CD8-positive, alpha-beta memory T cell (primary cell): ENCODE results near the gene FGD5. TPM values are rescaled to one million over a fixed set of nuclear protein-coding genes. Genes with fewer than 3 reads are reported as not detected.

ENCODE experiments used
- CTCF ChIA-PET: fragments of 350-600 bp; sonication (Branson Sonifier 250); formaldehyde crosslinking; loops from one replicate; lab custom pipeline; 2021; ENCODE audit warnings: antibody characterized with exemption; lab: Charles Lee
- POLR2A ChIA-PET: fragments of 350-600 bp; sonication (Branson Sonifier 250); formaldehyde crosslinking; loops from one replicate; lab custom pipeline; 2021; ENCODE audit warnings: antibody characterized with exemption; lab: Charles Lee
- DNase-seq, 5 donors: peaks; one replicate each; pipeline versions ENCODE4 v3.0.0 to v3.0.0-alpha.2; 2020 to 2022; ENCODE audit warnings: mixed read lengths in 1 of 5
- H3K27ac ChIP-seq: one replicate; pipeline ENCODE4 v1.7.0; 2013; ENCODE audit warnings: low read depth, mild to moderate bottlenecking, low read length, moderate library complexity
- H3K27me3 ChIP-seq: 2 replicates; pipeline ENCODE4 v1.7.0; 2013; ENCODE audit warnings: low read length, mild to moderate bottlenecking; ENCODE audit not compliant: insufficient read depth, poor library complexity, severe bottlenecking
- H3K36me3 ChIP-seq: 2 replicates; pipeline ENCODE4 v1.7.0; 2013; ENCODE audit warnings: mild to moderate bottlenecking, low read length, moderate library complexity; ENCODE audit not compliant: insufficient read depth
- H3K4me1 ChIP-seq: 2 replicates; pipeline ENCODE4 v1.7.0; 2013; ENCODE audit warnings: mild to moderate bottlenecking, low read length, moderate library complexity; ENCODE audit not compliant: insufficient read depth
- H3K4me3 ChIP-seq: 2 replicates; pipeline ENCODE4 v1.7.0; 2013; ENCODE audit warnings: mild to moderate bottlenecking, low read length
- H3K9me3 ChIP-seq: 2 replicates; pipeline ENCODE4 v1.7.0; 2013; ENCODE audit warnings: mild to moderate bottlenecking, low read length
- H3K27ac Mint-ChIP-seq, 8 donors: one replicate each; pipeline ENCODE4 v1.8.0; 2020 to 2021; ENCODE audit warnings: mixed read lengths in 8 of 8, mild to moderate bottlenecking in 6 of 8, inconsistent platforms in 3 of 8, moderate library complexity in 3 of 8
- H3K27me3 Mint-ChIP-seq, 2 donors: one replicate each; pipeline ENCODE4 v1.8.0; 2020 to 2021; ENCODE audit warnings: mixed read lengths in 2 of 2, mild to moderate bottlenecking in 1 of 2, moderate library complexity in 1 of 2
- H3K36me3 Mint-ChIP-seq, 3 donors: one replicate each; pipeline ENCODE4 v1.8.0; 2020 to 2021; ENCODE audit warnings: mixed read lengths in 3 of 3, inconsistent platforms in 1 of 3, mild to moderate bottlenecking in 1 of 3
- H3K4me1 Mint-ChIP-seq, 3 donors: one replicate each; pipeline ENCODE4 v1.8.0; 2020 to 2021; ENCODE audit warnings: mixed read lengths in 3 of 3, inconsistent platforms in 1 of 3, mild to moderate bottlenecking in 1 of 3
- H3K4me3 Mint-ChIP-seq, 7 donors: one replicate each; pipeline ENCODE4 v1.8.0; 2020 to 2021; ENCODE audit warnings: mixed read lengths in 7 of 7, mild to moderate bottlenecking in 6 of 7, moderate library complexity in 4 of 7, inconsistent platforms in 2 of 7
- H3K9me3 Mint-ChIP-seq, 5 donors: one replicate each; pipeline ENCODE4 v1.8.0; 2020 to 2022; ENCODE audit warnings: mixed read lengths in 5 of 5, mild to moderate bottlenecking in 3 of 5, moderate library complexity in 2 of 5, inconsistent platforms in 1 of 5
- polyA plus RNA-seq: library from polyadenylated mRNA; unstranded; fragments of 300-500 nt; fragmentation: Illumina TruSeq; gene quantifications from one replicate; pipeline ENCODE4 v1.2.3, GENCODE V29; 2021
- total RNA-seq, 2 experiments: library from RNA; stranded (reverse); gene quantifications; one replicate each; pipeline ENCODE4 v1.2.3, GENCODE V29; 2021

The FGD5 gene
- total and polyA plus RNA-seq, 3 experiments from 2014 or later, result not detected

DNA sequence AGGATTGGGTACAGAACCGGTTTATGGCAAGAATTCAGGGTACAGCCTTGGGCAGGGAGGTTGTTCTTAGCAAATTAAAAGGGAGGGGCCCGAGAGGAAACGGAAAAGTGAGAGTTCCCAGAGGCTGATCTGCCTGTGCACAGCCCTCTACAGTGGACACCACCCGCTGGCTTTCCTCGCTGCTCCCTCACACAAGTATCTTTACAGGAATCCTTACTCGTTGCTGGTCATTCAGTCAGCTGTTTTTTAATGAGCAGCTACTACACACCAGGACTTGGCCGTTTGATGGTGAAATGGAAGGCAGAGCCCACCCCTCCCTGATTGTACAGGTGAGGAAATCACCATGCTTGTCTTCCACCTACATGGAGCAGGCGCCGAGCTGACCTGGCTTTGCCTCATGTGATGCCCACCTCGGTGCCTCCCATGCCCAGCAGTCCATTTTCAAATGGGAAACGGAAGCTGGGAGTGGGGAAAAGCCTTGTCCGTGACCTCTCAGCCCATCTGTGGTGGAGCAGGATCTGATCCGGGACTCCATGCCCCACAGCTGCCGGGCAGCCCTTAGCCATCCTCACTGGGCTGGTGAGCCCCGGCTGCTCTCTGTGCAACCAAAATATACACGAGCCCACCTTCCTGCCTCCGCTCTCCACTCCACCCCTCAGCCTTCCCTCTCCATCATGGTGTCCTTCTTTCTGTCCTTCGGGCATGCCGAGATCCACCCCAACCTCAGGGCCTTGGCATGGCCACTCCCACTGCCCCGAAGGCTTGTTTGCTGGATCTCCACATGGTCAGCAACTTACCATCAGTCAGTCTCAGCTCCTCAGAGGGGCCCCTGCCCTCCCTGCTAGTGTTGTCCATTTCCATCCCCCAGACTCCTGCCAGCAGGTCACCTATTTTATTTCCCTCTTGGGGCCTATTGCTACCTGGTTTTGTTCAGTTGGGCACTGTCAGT lies 33.3 kb upstream of the FGD5 start:
- H3K4me3 ChIP-seq, result no peak overlapping the region
- no peaks in the 10 kb centered on the region for H3K9me3 ChIP-seq
- no peak overlapping the region for H3K27ac ChIP-seq
- H3K27me3 ChIP-seq, result no peaks in the 10 kb centered on the region
- POLR2A ChIA-PET, result no interaction called here
- Mint-ChIP-seq H3K27ac (no peak overlapping the region), H3K27me3 (peaks cover 21 to 31% of the 10 kb centered on the region in 2 donors), H3K9me3 (no peaks in the 10 kb centered on the region), H3K4me3 (no peak overlapping the region), H3K36me3 (peaks cover 0 to 2% (median 0%) of the 10 kb centered on the region in 3 donors), H3K4me1 (no peaks in the 10 kb centered on the region)
- CTCF ChIA-PET, result no interaction called here
- no peak for DNase-seq
- no peaks in the 10 kb centered on the region for H3K4me1 ChIP-seq
- H3K36me3 ChIP-seq, result no peaks in the 10 kb centered on the region

DNA sequence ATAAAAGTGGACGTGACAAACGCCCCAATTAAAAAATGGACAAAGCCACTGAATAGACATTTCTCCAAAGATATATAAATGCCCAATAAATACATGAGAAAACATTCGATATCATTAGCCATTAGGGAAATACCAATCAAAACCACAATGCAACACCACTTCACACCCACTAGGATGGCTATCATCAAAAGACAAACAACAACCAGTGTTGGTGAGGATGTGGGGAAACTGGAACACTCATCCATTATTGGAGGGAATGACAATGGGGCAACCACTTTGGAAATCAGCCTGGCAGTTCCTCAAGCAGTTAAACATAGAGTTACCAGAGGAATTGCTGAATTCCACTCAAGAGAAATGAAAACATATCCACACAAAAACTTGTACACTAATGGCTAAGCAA lies 32.4 kb upstream of the FGD5 start:
- Mint-ChIP-seq H3K36me3 (peaks cover 0 to 2% (median 0%) of the 10 kb centered on the region in 3 donors), H3K27me3 (peaks cover 26 to 35% of the 10 kb centered on the region in 2 donors), H3K4me3 (no peak overlapping the region), H3K9me3 (no peaks in the 10 kb centered on the region), H3K4me1 (no peaks in the 10 kb centered on the region), H3K27ac (no peak overlapping the region)
- H3K36me3 ChIP-seq, result no peaks in the 10 kb centered on the region
- ChIA-PET POLR2A (no interaction called here), CTCF (no interaction called here)
- no peaks in the 10 kb centered on the region for H3K27me3 ChIP-seq
- no peak for DNase-seq
- H3K4me3 ChIP-seq, result no peak overlapping the region
- H3K9me3 ChIP-seq, result no peaks in the 10 kb centered on the region
- no peaks in the 10 kb centered on the region for H3K4me1 ChIP-seq
- no peak overlapping the region for H3K27ac ChIP-seq

DNA sequence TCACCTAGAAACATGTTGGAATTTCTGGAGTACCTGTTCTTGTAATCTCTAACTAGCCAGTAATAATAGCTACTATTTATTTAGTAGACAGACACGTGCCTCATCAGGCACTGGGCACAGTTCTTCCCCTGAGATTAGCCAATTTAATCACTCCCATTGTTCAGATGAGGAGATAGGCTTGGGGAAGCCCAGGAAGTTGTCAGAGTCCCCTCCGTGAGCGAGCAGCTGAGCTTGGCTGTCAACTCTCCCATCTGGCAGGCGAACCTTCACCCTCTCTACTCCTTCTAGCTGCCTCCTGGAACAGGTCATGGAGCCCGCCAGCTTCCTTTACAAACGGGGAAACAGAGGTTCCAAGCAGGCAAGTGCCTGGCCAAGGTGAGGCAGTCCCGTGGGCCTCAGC lies 31.1 kb upstream of the FGD5 start:
- ChIA-PET CTCF (no interaction called here), POLR2A (no interaction called here)
- Histone ChIP-seq H3K27ac (no peak overlapping the region), H3K4me3 (no peak overlapping the region), H3K27me3 (no peaks in the 10 kb centered on the region), H3K9me3 (no peaks in the 10 kb centered on the region), H3K36me3 (no peaks in the 10 kb centered on the region), H3K4me1 (no peaks in the 10 kb centered on the region)
- no peaks in the 10 kb centered on the region for H3K4me1 Mint-ChIP-seq
- H3K9me3 Mint-ChIP-seq, result no peaks in the 10 kb centered on the region
- DNase-seq, result no peak
- peaks cover 25 to 37% of the 10 kb centered on the region in 2 donors for H3K27me3 Mint-ChIP-seq
- peaks cover 0 to 2% (median 0%) of the 10 kb centered on the region in 3 donors for H3K36me3 Mint-ChIP-seq
- no peak overlapping the region for H3K27ac Mint-ChIP-seq
- H3K4me3 Mint-ChIP-seq, result no peak overlapping the region

DNA sequence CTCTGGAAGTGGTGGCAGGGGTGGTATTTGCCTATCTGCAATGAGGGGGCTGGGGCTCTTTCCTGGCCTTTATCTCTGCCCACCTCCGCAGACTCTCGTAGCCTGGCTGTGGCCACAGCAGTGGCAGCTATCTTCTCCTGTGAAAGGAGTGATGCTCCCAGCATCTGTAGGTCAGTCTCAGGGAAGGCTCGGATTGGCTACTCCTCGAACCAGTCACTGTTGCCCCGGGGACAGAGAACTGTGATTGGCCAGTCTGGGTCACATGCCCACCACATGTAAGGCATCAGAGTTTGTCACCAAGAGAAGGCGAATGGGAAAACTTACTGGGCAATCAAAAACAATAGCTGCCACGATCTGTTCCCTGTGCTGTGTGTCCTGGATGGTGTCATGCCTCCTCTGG lies 30.1 kb upstream of the FGD5 start:
- no peak overlapping the region for H3K27ac Mint-ChIP-seq
- H3K27me3 Mint-ChIP-seq, result peaks cover 23 to 41% of the 10 kb centered on the region in 2 donors
- Histone ChIP-seq H3K4me3 (no peak overlapping the region), H3K36me3 (no peaks in the 10 kb centered on the region), H3K27me3 (no peaks in the 10 kb centered on the region), H3K4me1 (no peaks in the 10 kb centered on the region), H3K27ac (no peak overlapping the region), H3K9me3 (no peaks in the 10 kb centered on the region)
- H3K36me3 Mint-ChIP-seq, result peaks cover 0 to 2% (median 0%) of the 10 kb centered on the region in 3 donors
- ChIA-PET POLR2A (interaction anchor here (0.6 kb wide), 1 partner anchor 1659 kb away, joined by 3 read pairs; no protein-coding TSS in a partner anchor), CTCF (no interaction called here)
- no peak for DNase-seq
- no peaks in the 10 kb centered on the region for H3K9me3 Mint-ChIP-seq
- H3K4me1 Mint-ChIP-seq, result no peaks in the 10 kb centered on the region
- H3K4me3 Mint-ChIP-seq, result no peak overlapping the region

DNA sequence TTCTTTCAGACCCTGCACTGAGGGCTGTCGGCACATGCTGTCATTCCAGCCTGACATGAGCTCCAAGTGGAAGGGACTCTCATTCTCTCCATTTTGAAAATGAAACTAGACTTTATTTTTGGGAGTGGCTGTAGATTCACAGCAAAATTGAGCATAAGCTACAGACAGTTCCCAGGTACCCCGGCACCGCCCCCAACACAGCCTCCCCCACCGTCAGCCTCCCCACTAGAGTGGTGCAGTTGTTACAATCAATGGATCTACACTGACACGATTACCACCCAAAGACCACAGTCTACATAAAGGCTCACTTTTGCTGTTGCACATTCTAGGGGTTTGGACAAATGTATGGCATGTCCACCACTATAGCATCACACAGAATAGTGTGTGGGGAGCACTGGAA lies 29.5 kb upstream of the FGD5 start:
- peaks cover 25 to 41% of the 10 kb centered on the region in 2 donors for H3K27me3 Mint-ChIP-seq
- POLR2A ChIA-PET, result interaction anchor here (0.6 kb wide), 1 partner anchor 1659 kb away, joined by 3 read pairs; no protein-coding TSS in a partner anchor
- no peaks in the 10 kb centered on the region for H3K4me1 Mint-ChIP-seq

DNA sequence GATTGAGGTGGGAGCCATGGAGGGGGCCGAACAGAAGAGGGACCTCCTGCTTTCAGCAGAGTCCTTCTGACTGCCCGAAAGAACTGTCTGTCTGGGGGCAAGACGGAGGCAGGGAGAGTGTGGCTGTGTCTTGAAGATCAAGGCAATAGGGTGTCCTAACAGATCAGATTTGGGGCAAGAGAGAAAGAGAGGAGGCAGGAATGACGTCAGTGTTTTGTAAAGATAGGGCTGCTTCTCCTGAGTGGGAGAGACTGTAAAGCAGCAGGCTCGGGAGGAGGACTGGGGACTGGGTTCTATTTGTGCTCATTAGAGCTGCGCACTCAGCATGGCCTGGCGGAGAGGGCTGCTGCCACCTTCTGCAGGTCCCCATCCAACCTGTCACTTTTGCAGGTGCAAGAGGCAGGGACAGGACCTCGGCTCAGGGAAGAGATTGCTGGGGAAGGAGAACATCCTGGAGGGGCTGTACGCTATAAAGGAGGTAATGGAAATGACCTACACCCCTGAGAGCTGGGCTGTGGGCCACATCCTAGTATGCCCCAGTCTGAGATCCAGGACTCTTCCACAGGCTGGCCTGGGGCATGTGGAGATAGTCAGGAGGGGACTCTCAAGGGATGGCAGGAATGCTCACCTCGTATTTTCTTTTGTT lies 29.0 kb upstream of the FGD5 start:
- Histone ChIP-seq H3K36me3 (no peaks in the 10 kb centered on the region), H3K27ac (no peak overlapping the region), H3K4me1 (no peaks in the 10 kb centered on the region), H3K27me3 (no peaks in the 10 kb centered on the region), H3K9me3 (no peaks in the 10 kb centered on the region), H3K4me3 (no peak overlapping the region)
- DNase-seq, result no peak
- Mint-ChIP-seq H3K27ac (no peak overlapping the region), H3K4me1 (no peaks in the 10 kb centered on the region), H3K36me3 (peaks cover 0 to 2% (median 0%) of the 10 kb centered on the region in 3 donors), H3K9me3 (no peaks in the 10 kb centered on the region), H3K27me3 (peaks cover 24 to 40% of the 10 kb centered on the region in 2 donors), H3K4me3 (no peak overlapping the region)
- POLR2A ChIA-PET, result no interaction called here
- CTCF ChIA-PET, result interaction anchor here (1.6 kb wide), 1 partner anchor 131 kb away, joined by 6 read pairs; no protein-coding TSS in a partner anchor

More for the DNA sequence above, 29.5 kb upstream of the FGD5 start:
- DNase-seq, result no peak
- H3K9me3 Mint-ChIP-seq, result no peaks in the 10 kb centered on the region
- H3K36me3 Mint-ChIP-seq, result peaks cover 0 to 2% (median 0%) of the 10 kb centered on the region in 3 donors
- H3K27ac Mint-ChIP-seq, result no peak overlapping the region
- no peak overlapping the region for H3K4me3 Mint-ChIP-seq
- H3K27me3 ChIP-seq, result no peaks in the 10 kb centered on the region
- no peak overlapping the region for H3K4me3 ChIP-seq
- H3K4me1 ChIP-seq, result no peaks in the 10 kb centered on the region
- no peaks in the 10 kb centered on the region for H3K9me3 ChIP-seq
- H3K36me3 ChIP-seq, result no peaks in the 10 kb centered on the region
- no peak overlapping the region for H3K27ac ChIP-seq
- CTCF ChIA-PET, result no interaction called here

DNA sequence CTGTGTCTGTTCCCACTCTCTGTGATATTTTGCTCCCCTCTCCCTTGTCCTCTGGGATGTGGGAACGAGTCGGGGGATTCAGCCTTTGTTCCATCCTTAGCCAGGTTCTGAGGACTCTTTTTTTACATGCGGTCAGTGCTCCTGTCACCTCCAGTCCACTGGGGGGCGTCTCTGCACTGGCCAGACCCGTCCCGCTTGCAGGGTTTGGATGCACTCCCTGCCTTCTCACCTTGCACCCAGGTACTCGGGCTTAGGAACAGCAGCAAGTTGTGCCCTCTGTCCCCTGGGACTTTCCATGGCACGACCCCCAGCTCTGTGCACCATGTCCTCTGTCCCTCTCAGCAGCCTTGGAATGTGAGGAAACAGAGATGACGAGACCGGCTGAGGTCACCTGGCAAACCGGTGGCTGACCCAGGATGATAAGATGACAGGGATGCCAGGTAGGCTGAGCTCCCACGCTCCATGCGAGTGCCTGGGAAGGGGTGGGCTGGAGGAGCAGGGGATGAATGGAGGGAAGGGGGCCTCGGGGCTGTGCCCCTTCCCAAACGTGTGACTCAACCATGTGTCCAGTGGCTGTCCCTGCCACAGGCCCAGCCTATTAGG lies 27.3 kb upstream of the FGD5 start:
- Histone ChIP-seq H3K27me3 (no peaks in the 10 kb centered on the region), H3K36me3 (no peaks in the 10 kb centered on the region), H3K4me3 (no peak overlapping the region), H3K27ac (no peak overlapping the region), H3K4me1 (no peaks in the 10 kb centered on the region), H3K9me3 (no peaks in the 10 kb centered on the region)
- ChIA-PET CTCF (no interaction called here), POLR2A (no interaction called here)
- H3K4me1 Mint-ChIP-seq, result no peaks in the 10 kb centered on the region
- peak in 3 of 5 donors; percentile 16 to 60 (median 40) for DNase-seq
- peaks cover 22 to 29% of the 10 kb centered on the region in 2 donors for H3K27me3 Mint-ChIP-seq
- H3K36me3 Mint-ChIP-seq, result peaks cover 0 to 2% (median 0%) of the 10 kb centered on the region in 3 donors
- no peak overlapping the region for H3K4me3 Mint-ChIP-seq
- no peaks in the 10 kb centered on the region for H3K9me3 Mint-ChIP-seq
- no peak overlapping the region for H3K27ac Mint-ChIP-seq
